Endothelial cell of umbilical vein (primary cell): ENCODE data around the gene CCNF. TPM values are rescaled to one million over a fixed set of nuclear protein-coding genes. Genes with fewer than 3 reads are reported as not detected.
A peak's percentile ranks its signal among the peaks of the same experiment; 100 is the strongest.

Source experiments
- BruUV-seq: library from RNA; stranded (reverse); fragments of 400-500 nt; replicated peaks from 2 replicates; lab custom pipeline; 2021; lab: Mats Ljungman, UMichigan
- CTCF ChIA-PET: fragments of 300-600, 350-600 bp; sonication (Branson Sonifier 250); formaldehyde crosslinking; loops from one replicate; lab custom pipeline; 2021; ENCODE audit warnings: antibody characterized with exemption, inconsistent platforms; lab: Charles Lee
- POLR2A ChIA-PET: fragments of 300-600, 350-600 bp; sonication (Branson Sonifier 250); formaldehyde crosslinking; loops from one replicate; lab custom pipeline; 2021; ENCODE audit warnings: antibody characterized with exemption, inconsistent platforms; lab: Charles Lee
- DNase-seq: peaks from one replicate; pipeline ENCODE4 v3.0.0-alpha.2; 2011; ENCODE audit warnings: low read depth, low spot score
- FAIRE-seq: peaks from 2 replicates; lab custom pipeline; 2011; peaks lifted over from hg19 to GRCh38; lab: Jason Lieb, UNC
- H2AFZ ChIP-seq: 2 replicates; pipeline ENCODE4 v1.6.0; 2012; ENCODE audit warnings: low read depth, low read length, control low read depth, inconsistent platforms
- H3K27ac ChIP-seq: 2 replicates; pipeline ENCODE4 v1.5.1; 2011; ENCODE audit warnings: low read depth, mild to moderate bottlenecking, control low read depth, low read length, moderate library complexity; ENCODE audit not compliant: insufficient read depth
- H3K27me3 ChIP-seq, 2 experiments: 2 replicates each; pipeline versions ENCODE4 v1.6.0 to v1.6.1; 2011; ENCODE audit warnings: low read length in 2 of 2, mixed read lengths in 1 of 2; ENCODE audit not compliant: control insufficient read depth in 2 of 2, insufficient read depth in 2 of 2
- H3K36me3 ChIP-seq, 2 experiments: 2 replicates in 1 of 2; 3 replicates in 1 of 2; pipeline ENCODE4 v1.5.1; 2011; ENCODE audit warnings: low read length in 2 of 2, mild to moderate bottlenecking in 1 of 2, moderate library complexity in 1 of 2; ENCODE audit not compliant: control insufficient read depth in 2 of 2, insufficient read depth in 2 of 2; ENCODE audit errors: extremely low read depth in 1 of 2
- H3K4me1 ChIP-seq: 3 replicates; pipeline ENCODE4 v1.5.1; 2011; ENCODE audit warnings: mild to moderate bottlenecking, low read length; ENCODE audit not compliant: control insufficient read depth, insufficient read depth; ENCODE audit errors: extremely low read depth
- H3K4me2 ChIP-seq: 2 replicates; pipeline ENCODE4 v1.6.1; 2011; ENCODE audit warnings: low read length, control low read depth, mixed read lengths; ENCODE audit not compliant: insufficient read depth
- H3K4me3 ChIP-seq, 3 experiments: fragments of 200-600 bp in 1 of 3; sonication (generic), shearing (Covaris generic) in 1 of 3; replicated peaks in 1 of 3; 2 replicates each; pipeline ENCODE4 v1.5.1; 2011 to 2016; ENCODE audit warnings: control low read depth in 3 of 3, low read length in 3 of 3, mild to moderate bottlenecking in 2 of 3, inconsistent platforms in 1 of 3, low read depth in 1 of 3, moderate library complexity in 1 of 3; ENCODE audit not compliant: insufficient read depth in 1 of 3
- H3K79me2 ChIP-seq: 2 replicates; pipeline ENCODE4 v1.6.0; 2012; ENCODE audit warnings: low read length, inconsistent platforms; ENCODE audit not compliant: control insufficient read depth, insufficient read depth
- H3K9ac ChIP-seq: replicated peaks from 2 replicates; pipeline ENCODE3; 2011; ENCODE audit warnings: low read length, control low read depth; ENCODE audit not compliant: insufficient read depth; ENCODE audit errors: extremely low read depth
- H3K9me1 ChIP-seq: replicated peaks from 3 replicates; pipeline ENCODE4 v1.6.0; 2011; ENCODE audit warnings: mild to moderate bottlenecking, low read length; ENCODE audit not compliant: control insufficient read depth, insufficient read depth; ENCODE audit errors: extremely low read depth
- H3K9me3 ChIP-seq: replicated peaks from 2 replicates; pipeline ENCODE4 v1.5.1; 2012; ENCODE audit warnings: low read length, inconsistent platforms; ENCODE audit not compliant: control insufficient read depth, insufficient read depth
- H4K20me1 ChIP-seq: replicated peaks from 2 replicates; pipeline ENCODE3; 2011; ENCODE audit warnings: mild to moderate bottlenecking, low read length; ENCODE audit not compliant: control insufficient read depth, insufficient read depth; ENCODE audit errors: extremely low read depth
- EZH2 ChIP-seq: IDR thresholded peaks from 2 replicates; pipeline ENCODE4 v1.6.1; 2012; ENCODE audit warnings: borderline replicate concordance, low read depth, mild to moderate bottlenecking, moderate library complexity, low read length, inconsistent platforms; ENCODE audit not compliant: severe bottlenecking
- dilution Hi-C: fragments of 300-500 bp; cut with MboI; formaldehyde crosslinking; loops from one replicate; pipeline ENCODE4 v1.15.0; 2019; ENCODE audit warnings: low sequenced_read_pairs; ENCODE audit not compliant: extremely low pct_ligation_motif_present
- intact Hi-C: fragments of 100-400 bp; cut with micrococcal nuclease; formaldehyde crosslinking; loops from one replicate; pipeline ENCODE4 v1.10.0; 2022
- polyA plus RNA-seq, 4 experiments: library from polyadenylated mRNA; depleted of rRNA in 3 of 4; stranded (reverse) in 3 of 4; unstranded in 1 of 4; fragments of >200 nt; gene quantifications; 2 replicates each; pipeline versions ENCODE4 v1.2.1 to v1.2.3, GENCODE V29; 2011 to 2012; ENCODE audit warnings: missing spikeins in 1 of 4
- total RNA-seq: library from RNA; stranded (reverse); gene quantifications from 2 replicates; pipeline ENCODE4 v1.2.3, GENCODE V29; 2021
- TF ChIP-seq, protein P1 (sequence below), 2 donors: IDR thresholded peaks; 1 replicate in 1 of 2; 2 replicates in 1 of 2; pipeline ENCODE4 v1.5.1; 2011; ENCODE audit warnings: low read length in 2 of 2, mild to moderate bottlenecking in 2 of 2, moderate library complexity in 2 of 2, control low read depth in 1 of 2, inconsistent platforms in 1 of 2, low read depth in 1 of 2; ENCODE audit not compliant: insufficient read depth in 1 of 2; ENCODE audit errors: extremely low read depth in 1 of 2

CCNF gene
- total and polyA plus RNA-seq, 2 donors (not counting 3 experiments of a cell fraction or from before 2014, with no cell fraction given), result 13.9 to 48.9 TPM

DNA sequence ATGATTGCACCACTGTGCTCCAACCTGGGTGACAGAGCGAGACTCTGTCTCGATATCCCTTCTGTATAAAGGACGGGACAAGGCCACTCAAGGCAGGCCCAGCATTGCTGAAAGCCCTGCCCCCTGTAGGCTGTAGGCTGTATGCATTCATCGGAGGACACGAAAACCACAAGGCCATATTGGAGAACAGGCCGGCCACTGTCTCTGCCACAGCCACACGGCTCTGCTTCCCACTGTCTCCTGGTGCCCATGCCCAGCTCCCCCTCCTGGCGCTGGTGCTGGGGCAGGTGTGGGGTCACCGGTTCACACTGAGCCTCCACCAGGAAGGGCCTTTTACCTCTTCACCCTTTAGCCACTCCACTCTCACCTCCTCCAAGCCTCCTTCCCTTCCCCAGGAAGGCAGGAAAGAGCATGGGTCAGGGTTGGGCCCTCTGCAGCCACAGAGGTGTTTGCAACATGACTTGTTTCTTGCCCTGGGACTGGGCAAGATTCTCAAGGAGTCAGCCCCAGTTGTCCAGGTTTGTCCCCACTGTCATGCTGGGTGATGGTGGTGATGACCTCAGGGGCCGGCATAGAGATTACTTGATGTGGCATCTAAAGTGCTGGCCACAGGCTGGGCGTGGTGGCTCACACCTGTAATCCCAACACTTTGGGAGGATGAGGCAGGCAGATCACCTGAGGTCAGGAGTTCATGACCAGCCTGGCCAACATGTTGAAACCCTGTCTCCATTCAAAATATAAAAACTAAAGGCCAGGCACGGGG lies 36.6 kb downstream of the CCNF start:
- Histone ChIP-seq H3K4me3 (no peak overlapping the region), H2AFZ (no peak overlapping the region), H3K27me3 (peaks cover 13% of the 10 kb centered on the region in 2 experiments), H3K4me1 (peaks cover 5% of the 10 kb centered on the region), H3K36me3 (no peaks in the 10 kb centered on the region), H3K4me2 (no peak overlapping the region), H4K20me1 (no peaks in the 10 kb centered on the region), H3K79me2 (no peaks in the 10 kb centered on the region), H3K9ac (no peak overlapping the region), H3K27ac (no peak overlapping the region), H3K9me1 (no peaks in the 10 kb centered on the region), H3K9me3 (no peaks in the 10 kb centered on the region)
- DNase-seq (no peak), FAIRE-seq (no peak)
- POLR2A ChIA-PET, result no interaction called here
- CTCF ChIA-PET, result no interaction called here
- TF ChIP-seq, protein P1, sequence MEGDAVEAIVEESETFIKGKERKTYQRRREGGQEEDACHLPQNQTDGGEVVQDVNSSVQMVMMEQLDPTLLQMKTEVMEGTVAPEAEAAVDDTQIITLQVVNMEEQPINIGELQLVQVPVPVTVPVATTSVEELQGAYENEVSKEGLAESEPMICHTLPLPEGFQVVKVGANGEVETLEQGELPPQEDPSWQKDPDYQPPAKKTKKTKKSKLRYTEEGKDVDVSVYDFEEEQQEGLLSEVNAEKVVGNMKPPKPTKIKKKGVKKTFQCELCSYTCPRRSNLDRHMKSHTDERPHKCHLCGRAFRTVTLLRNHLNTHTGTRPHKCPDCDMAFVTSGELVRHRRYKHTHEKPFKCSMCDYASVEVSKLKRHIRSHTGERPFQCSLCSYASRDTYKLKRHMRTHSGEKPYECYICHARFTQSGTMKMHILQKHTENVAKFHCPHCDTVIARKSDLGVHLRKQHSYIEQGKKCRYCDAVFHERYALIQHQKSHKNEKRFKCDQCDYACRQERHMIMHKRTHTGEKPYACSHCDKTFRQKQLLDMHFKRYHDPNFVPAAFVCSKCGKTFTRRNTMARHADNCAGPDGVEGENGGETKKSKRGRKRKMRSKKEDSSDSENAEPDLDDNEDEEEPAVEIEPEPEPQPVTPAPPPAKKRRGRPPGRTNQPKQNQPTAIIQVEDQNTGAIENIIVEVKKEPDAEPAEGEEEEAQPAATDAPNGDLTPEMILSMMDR (IDR thresholded peaks at IDR 0.05; ENCODE audit: extremely low read depth in 1 of 2, insufficient read depth in 1 of 2, low read depth in 1 of 2, low read length in 2 of 2), result peak; percentile 24 to 37
- no peak for TF ChIP-seq EZH2
- dilution Hi-C loops, result no loop called here
- BruUV-seq, result no TSS peak
- intact Hi-C loops, result no loop called here
